ENCODE measurements around the gene RNF17. TPM values are rescaled to one million over a fixed set of nuclear protein-coding genes. Genes with fewer than 3 reads are reported as not detected.

The RNF17 gene
- total RNA-seq, 4 donors from 2014 or later, result 0.23 TPM; not detected in 3

DNA sequence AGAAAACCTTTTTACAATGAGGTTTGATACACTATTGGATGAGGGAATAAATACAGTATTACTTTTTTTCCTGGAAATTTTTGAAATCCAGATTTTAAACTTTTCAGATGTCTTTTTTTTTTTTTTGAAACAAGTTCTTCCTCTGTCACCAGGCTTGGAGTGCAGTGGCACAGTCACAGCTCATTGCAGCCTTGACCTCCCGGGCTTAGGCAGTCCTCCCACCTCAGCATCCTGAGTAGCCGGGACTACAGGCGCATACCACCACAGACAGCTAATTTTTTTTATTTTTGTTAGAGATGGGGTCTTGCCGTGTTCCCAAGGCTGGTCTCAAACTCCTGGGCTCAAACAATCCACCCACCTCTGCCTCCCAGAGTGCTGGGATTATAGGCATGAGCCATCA is 96.8 kb downstream of the RNF17 start:
- no peak for ATAC-seq
- no peak for DNase-seq
- Histone ChIP-seq H3K27ac (no peak overlapping the region), H3K4me1 (no peaks in the 10 kb centered on the region), H3K27me3 (no peaks in the 10 kb centered on the region), H3K9me3 (no peaks in the 10 kb centered on the region), H3K36me3 (no peaks in the 10 kb centered on the region), H3K4me3 (no peak overlapping the region)
- intact Hi-C loops (cut with DNase I; ENCODE audit: low total_unique reads) (no loop called here), in situ Hi-C loops (cut with MboI; ENCODE audit: low sequenced_read_pairs in 4 of 4) (no loop called here)
- TF ChIP-seq CTCF (IDR thresholded peaks at IDR 0.05 in 4 of 5, conservative IDR thresholded peaks at IDR 0.05 in 1 of 5), result no peak
- no peak for TF ChIP-seq POLR2A (IDR thresholded peaks at IDR 0.05)

DNA sequence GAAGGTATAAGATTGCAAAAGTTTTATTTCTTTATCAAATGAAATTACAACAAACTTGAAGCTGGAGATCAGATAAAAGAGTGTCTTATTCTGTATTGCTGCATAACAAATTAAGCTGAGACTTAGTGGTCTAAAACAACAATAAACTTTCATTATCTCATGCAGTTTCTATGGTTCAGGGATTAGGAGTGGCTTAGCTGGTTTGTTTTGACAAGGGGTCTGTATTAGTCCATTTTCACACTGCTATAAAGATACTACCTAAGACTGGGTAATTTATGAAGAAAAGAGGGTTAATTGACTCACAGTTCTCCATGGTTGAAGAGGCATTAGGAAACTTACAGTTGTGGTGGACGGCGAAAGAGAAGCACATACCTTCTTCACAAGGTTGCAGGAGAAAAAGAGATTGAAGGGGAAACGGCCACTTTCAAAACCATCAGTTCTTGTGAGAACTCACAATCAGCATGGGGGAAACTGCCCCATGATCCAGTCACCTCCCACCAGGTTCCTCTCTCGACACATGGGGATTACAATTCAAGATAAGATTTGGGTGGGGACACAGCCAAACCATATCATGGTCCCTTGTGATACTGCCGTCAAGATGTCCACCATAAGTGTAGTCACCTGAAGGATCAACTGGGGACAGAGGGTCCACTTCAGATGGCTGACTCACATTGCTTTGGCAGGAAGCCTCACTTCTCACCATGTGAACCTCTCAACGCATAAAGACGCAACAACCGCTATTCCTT is 97.8 kb downstream of the RNF17 start:
- Histone ChIP-seq H3K27me3 (no peaks in the 10 kb centered on the region), H3K36me3 (no peaks in the 10 kb centered on the region), H3K4me1 (no peaks in the 10 kb centered on the region), H3K4me3 (no peak overlapping the region), H3K9me3 (no peaks in the 10 kb centered on the region), H3K27ac (no peak overlapping the region)
- no peak for DNase-seq
- TF ChIP-seq CTCF (IDR thresholded peaks at IDR 0.05 in 4 of 5, conservative IDR thresholded peaks at IDR 0.05 in 1 of 5), result no peak
- TF ChIP-seq POLR2A (IDR thresholded peaks at IDR 0.05), result no peak
- intact Hi-C loops (cut with DNase I; ENCODE audit: low total_unique reads), result no loop called here
- in situ Hi-C loops (cut with MboI; ENCODE audit: low sequenced_read_pairs in 4 of 4), result no loop called here
- ATAC-seq, result no peak

DNA sequence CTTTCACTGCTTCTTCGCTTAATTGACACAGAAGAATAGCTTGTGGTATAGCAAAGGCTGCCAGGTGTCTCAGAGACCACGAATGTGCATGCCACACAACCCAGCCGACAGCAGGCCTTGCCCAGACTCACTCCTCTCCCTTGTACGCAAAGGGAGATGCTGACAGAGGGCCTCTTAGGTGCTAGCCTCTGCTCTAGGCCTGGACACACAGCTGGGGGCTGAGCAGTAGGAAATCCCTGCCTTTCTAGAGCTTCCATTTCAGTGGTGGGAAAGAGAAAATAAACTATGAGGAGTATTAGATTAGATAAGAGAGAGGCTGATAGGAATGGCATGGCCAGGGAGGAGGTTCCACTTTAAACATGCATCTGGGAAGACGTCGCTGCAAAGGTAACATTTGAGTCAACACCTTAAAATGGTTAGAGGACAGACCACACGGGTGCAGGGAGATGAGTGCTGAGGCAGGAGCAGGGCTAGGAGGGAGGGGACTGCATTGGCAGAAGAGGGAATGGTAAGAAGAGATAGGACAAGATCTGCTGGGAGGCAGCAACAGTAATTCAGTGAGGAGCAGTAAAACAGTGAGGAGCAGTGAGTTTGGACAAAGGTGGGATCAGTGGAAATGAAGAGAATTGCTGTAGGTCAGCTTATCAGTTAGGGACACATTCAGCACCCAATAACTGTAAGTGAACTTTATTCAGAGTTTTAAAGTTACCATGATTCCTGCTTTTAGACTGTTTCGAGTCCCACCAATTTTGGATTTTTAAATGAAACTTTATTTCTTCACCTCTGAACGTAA is 100.0 kb downstream of the RNF17 start:
- no peaks in the 10 kb centered on the region for H3K27me3 ChIP-seq
- H3K36me3 ChIP-seq, result no peaks in the 10 kb centered on the region
- H3K4me3 ChIP-seq, result no peak overlapping the region
- no peaks in the 10 kb centered on the region for H3K4me1 ChIP-seq
- DNase-seq (no peak), ATAC-seq (no peak)
- intact Hi-C loops (cut with DNase I; ENCODE audit: low total_unique reads) (no loop called here), in situ Hi-C loops (cut with MboI; ENCODE audit: low sequenced_read_pairs in 4 of 4) (no loop called here)
- no peak for TF ChIP-seq POLR2A (IDR thresholded peaks at IDR 0.05)
- no peak for TF ChIP-seq CTCF (IDR thresholded peaks at IDR 0.05 in 4 of 5, conservative IDR thresholded peaks at IDR 0.05 in 1 of 5)
- H3K27ac ChIP-seq, result no peak overlapping the region
- H3K9me3 ChIP-seq, result no peaks in the 10 kb centered on the region

DNA sequence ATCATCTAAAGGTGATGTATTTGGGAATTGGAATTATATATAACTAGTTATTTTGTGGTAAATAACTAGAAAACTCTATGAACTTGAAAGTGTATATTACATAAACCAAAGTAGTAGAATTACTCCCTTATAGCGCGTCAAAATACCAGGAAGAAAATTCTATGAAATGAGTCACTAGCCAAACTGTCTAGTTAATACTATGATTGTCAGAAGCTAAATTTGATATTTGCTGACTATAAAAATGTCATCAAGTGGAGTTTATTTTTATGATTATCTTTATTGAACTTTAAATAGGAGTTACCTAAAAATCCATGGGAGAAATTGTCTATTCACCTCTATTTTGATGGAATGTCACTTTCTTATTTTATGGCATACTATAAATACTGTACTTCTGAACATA is 100.6 kb downstream of the RNF17 start:
- no peaks in the 10 kb centered on the region for H3K4me1 ChIP-seq
- H3K27ac ChIP-seq, result no peak overlapping the region
- no peaks in the 10 kb centered on the region for H3K9me3 ChIP-seq
- DNase-seq (no peak), ATAC-seq (no peak)
- TF ChIP-seq CTCF (IDR thresholded peaks at IDR 0.05 in 4 of 5, conservative IDR thresholded peaks at IDR 0.05 in 1 of 5) (no peak), POLR2A (IDR thresholded peaks at IDR 0.05) (no peak)
- H3K4me3 ChIP-seq, result no peak overlapping the region
- no peaks in the 10 kb centered on the region for H3K36me3 ChIP-seq
- no peaks in the 10 kb centered on the region for H3K27me3 ChIP-seq
- intact Hi-C loops (cut with DNase I; ENCODE audit: low total_unique reads) (no loop called here), in situ Hi-C loops (cut with MboI; ENCODE audit: low sequenced_read_pairs in 4 of 4) (no loop called here)

Data from gastrocnemius medialis (tissue), 4 donors.